HG02588 (cell line): ENCODE data around the gene PLCB3.

ENCODE experiments used
- ATAC-seq: cut with Tn5 transposase; IDR thresholded peaks from one replicate; pipeline ENCODE4 v1.9.1; 2021; ENCODE audit warnings: mild to moderate bottlenecking, moderate library complexity; ENCODE audit not compliant: unreplicated experiment

PLCB3 gene

DNA sequence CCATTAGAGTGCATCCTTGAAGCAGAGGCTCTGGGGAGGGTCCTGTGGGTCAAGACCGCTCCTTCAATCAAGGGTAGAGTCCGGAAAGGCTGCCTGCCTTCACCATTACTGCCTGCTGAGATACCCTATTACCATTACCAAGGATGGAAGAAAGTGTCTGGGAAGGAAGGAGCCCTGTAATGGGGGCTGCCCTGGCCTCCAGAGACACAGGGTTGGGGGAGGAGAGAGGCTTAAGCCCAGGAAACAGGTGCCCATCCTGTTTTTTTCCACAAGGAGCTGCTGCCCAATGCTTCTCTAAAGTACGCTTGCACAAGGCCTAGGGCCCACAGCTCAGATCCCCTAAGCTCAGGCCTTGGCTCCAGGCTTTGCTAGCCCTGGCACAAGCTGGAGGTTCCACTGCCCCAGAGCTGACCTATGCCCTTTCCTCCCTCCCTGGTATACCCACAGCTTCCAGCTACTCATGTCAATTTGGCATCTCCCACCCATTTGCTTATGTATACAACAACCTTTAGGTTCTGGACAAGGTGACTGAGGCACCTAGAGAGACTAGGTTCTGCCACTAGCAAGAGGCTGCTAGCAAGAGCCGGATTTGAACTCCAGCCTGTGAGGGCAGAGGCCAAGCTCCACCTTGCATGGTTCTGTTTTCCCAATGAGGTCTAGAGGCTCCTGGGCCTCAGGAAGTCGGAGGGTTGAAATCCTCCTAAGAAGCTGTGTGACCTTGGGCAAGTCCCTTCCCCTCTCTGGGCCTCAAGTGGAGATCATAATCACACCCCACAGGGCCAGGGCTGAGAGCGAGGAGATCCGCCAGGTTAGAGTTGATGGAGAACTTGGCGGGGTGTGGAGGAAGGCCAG lies 1.5 kb upstream of the PLCB3 start:
- ATAC-seq, result no peak

- no peak for ATAC-seq
Measured at GRCh38 chr11:64250415-64251015, 815 bp upstream of the PLCB3 start.

GRCh38 chr11:64251753-64252002 lies 348 bp downstream of the PLCB3 start:
- ATAC-seq, result no peak

DNA sequence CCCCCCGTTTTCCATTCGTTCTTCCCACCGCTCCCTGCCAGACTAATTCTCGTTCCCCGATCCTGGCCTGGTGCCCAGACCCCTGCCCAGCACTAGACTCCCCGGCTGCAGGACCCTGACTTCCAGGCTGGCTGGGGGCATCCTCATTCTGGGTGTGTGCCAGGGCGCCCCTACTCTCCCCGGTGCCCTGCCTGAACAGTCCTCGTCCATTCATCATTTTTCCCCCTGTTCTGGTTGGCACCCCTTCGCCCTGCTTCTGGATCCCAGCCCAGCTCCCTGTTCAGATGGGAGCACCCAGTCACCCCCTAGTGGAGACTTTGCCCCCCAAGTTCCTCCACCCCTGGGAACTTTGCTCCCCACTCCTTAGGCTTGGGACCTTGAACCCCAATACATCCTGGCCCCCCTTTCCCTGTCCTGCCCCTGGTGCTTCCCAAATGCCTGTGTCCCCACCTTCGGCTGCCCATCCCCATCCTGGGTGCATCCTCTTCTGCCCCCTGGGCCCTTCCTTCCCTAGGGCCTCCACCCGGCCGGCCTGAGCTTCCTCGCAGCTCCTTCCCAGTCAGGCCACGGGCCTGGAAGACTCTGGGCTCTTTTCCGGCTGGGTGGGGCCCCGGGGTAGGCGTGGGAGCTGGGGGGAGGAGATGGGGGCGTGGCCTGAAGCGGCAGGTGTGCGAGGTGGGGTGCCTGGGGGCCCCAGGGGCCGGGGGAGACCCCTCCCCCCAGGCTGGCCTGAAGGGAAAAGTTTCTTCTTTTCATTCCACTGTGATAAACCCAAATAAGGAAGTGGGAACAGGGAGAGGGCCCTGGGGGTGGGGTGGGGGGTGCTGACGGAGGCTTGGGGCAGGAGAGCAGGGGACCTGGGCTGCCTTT lies 908 bp downstream of the PLCB3 start:
- no peak for ATAC-seq

DNA sequence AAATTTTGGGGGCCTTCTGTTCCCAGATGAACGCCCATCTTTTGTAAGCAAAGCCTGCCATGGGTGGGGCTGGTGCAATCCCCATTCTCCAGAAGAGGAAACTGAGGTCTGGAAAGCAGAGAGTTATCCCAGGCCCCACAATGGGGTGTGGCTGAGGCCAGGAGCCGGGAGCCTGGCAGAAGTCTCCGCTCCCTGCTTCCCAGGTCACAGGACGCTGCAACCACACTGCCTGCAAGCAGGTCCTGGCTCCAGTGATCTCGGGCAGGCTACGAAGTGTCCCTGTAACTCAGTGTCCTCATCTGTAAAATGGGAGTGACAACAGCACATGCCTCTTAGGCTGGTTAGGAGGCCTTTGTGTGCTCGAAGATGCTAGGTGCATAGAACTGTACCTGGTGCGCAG lies 1.7 kb downstream of the PLCB3 start:
- ATAC-seq, result no peak

- ATAC-seq, result no peak
Measured at GRCh38 chr11:64253481-64253880, 2.2 kb downstream of the PLCB3 start.

DNA sequence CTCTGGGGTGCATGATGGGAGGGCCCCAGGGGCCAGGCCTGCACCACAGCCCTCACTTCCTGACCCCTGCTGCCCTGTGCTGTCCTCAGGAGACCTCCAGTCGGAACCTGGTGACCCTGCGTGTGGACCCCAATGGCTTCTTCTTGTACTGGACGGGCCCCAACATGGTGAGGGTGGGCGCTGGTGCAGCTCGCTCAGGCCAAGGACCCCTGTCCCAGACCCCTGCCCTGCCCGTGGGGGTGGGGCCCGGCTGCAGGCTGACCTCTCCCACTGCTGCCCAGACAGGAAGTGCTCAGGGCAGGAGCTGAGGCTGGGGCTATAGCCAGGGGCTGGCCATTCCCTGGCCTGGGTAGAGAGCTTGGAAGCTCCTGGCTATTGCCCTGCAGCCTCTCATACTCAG lies 3.0 kb downstream of the PLCB3 start:
- ATAC-seq, result no peak

- ATAC-seq, result no peak
Measured at GRCh38 chr11:64255135-64256128, 4.1 kb downstream of the PLCB3 start.

- no peak for ATAC-seq
Measured at GRCh38 chr11:64256300-64256699, 5.0 kb downstream of the PLCB3 start.

DNA sequence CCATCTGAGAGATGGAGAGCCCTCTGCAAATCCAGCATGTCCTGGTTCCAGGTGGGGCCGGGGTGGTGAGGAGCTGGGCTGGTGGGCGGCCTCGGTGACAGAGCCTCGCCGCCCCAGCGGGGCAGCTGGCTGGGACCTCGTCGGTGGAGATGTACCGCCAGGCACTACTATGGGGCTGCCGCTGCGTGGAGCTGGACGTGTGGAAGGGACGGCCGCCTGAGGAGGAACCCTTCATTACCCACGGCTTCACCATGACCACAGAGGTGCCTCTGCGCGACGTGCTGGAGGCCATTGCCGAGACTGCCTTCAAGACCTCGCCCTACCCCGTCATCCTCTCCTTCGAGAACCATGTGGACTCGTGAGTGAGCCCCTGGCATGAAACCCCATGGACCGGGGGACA lies 7.0 kb downstream of the PLCB3 start:
- ATAC-seq, result no peak

DNA sequence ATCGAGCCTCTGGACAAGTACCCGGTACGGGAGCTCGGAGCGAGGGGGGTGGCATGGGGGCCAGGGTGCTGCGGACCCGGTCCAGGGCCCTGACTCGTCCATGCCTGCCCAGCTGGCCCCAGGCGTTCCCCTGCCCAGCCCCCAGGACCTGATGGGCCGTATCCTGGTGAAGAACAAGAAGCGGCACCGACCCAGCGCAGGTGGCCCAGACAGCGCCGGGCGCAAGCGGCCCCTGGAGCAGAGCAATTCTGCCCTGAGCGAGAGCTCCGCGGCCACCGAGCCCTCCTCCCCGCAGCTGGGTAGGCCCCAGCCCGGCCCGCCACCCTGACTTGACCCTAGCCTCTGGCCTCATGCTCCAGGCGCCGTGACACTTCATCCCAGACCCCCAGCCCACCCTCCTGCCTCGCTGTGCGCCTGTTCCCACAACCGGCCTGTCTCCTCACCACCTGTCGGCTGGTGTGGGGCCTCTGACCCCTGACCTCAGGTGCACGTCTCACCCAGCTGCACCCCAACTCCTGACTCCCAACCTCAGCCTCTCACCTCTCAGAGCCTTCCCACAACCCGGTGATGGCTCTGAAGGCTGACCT lies 7.7 kb downstream of the PLCB3 start:
- no peak for ATAC-seq

GRCh38 chr11:64259533-64260067 lies 8.3 kb downstream of the PLCB3 start:
- ATAC-seq, result no peak

DNA sequence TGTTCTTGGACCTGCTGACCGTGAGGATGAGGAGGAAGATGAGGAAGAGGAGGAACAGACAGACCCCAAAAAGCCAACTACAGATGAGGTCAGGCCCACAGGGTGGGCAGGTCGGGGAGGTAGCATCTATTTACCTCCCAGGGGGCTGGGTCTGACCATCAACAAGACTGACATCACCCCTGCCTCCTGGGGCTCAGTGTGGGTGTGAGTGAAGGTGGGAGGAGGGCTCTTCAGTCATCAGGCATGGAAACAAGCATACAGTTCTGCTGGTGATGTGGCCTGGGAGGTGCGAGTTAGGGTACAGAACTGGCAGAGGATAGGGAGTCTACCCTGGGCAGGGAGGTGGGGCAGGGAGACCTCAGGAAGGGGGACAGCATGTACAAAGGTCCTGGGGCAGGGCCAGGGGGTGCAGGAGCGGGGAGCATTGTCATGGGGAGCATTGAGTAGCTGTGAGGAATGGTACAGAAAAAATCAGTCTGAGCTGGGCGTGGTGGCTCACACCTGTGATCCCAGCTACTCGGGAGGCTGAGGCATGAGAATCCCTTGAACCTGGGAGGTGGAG lies 8.9 kb downstream of the PLCB3 start:
- no peak for ATAC-seq

GRCh38 chr11:64261556-64262080 lies 10.3 kb downstream of the PLCB3 start:
- ATAC-seq, result no peak

DNA sequence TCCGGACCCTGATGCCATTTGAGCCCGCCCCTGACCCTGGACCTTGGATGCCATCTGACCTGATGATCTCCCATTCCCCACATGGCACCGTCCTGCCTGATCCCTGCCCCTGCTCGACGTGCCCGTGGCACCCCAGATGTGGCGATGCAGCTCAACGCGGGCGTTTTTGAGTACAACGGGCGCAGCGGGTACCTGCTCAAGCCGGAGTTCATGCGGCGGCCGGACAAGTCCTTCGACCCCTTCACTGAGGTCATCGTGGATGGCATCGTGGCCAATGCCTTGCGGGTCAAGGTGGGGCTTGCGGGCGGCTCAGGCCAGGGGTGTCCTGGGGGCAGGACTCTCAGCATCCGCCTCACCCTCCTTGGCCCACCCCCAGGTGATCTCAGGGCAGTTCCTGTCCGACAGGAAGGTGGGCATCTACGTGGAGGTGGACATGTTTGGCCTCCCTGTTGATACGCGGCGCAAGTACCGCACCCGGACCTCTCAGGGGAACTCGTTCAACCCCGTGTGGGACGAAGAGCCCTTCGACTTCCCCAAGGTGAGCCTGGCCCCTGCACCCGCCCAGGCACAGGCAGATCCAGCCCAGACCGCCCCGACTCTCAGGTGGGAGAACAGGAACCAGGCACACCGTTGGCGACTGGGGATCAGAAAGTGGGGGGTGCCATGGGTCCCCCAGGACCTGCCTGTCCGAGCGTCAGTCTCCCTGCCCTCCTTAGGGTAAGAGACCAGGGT lies 11.1 kb downstream of the PLCB3 start:
- no peak for ATAC-seq

DNA sequence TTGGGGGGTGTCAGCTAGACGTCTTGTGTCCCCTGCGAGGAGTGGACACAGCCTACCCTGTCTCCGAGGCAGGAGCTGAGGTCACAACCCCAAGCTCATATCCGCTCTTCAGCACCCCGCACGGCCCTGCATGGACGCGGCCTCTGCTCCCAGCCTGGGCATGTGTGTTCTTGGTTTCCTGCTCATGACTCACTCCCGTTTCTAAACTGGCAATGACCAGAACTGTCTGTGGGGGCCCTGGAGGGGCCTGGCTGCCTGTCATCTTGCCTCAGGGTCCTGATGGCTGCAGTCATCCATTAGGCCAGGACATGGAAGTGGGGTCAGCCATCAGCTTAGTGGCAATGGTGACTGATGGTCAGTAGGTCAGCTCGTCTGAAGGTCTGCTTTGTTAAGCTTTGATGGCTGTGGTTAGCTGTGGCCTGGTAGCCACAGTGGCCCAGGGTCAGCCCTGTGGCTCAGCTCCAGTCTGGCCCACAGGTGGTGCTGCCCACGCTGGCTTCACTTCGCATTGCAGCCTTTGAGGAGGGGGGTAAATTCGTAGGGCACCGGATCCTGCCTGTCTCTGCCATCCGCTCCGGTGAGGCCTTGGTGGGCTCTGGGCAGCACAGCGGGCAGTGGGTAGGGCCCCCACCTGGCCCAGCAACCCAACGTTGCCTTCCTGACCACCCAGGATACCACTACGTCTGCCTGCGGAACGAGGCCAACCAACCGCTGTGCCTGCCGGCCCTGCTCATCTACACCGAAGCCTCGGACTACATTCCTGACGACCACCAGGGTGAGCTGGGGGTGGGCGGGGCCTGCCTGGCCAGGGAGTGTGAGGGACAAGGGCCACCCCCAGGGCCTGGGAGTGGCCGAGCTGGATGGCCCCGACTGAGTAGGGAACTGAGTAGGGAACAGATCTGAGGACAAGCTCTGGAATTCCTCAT lies 12.0 kb downstream of the PLCB3 start:
- ATAC-seq, result no peak

DNA sequence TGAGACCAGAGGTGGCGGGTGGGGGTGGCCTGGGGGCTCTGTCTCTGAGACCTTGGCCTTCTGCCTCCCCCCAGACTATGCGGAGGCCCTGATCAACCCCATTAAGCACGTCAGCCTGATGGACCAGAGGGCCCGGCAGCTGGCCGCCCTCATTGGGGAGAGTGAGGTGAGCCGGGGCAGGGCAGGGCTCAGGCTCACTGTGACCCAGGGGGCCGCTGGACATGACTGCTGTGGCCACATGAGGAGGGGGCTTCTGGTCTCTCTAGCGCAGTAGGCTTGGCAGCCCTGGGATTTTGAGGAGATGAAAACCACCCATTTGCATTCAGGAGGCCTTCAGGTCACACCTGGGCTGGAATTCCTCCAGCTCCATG lies 12.6 kb downstream of the PLCB3 start:
- no peak for ATAC-seq

DNA sequence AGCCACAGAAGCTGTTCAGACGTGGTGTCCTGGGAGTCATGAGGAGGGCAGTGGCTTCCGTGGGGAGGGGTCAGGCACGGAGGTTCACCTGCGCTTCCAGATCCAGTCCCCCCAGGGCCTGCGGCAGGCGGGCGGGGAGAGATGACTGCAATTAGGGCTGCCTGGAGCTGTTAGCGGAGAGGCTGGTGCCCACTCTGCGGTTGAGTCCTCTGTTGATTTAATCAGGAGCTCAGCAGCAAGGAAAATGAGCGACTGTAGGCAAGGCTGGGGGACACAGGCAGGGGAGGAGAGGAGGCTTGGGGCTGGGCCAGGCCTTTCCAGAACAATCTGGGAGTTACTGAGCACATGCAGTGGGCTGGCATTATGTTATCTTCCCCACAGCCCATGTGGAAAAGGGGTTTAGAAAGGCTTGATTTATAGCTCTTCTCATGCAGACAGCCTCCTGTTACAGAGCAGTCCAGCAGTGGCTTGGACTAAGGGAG lies 13.1 kb downstream of the PLCB3 start:
- ATAC-seq, result no peak
